ENCODE results near the gene PIK3C2G.

Gene PIK3C2G

GRCh38 chr12:18261906-18262305 is 588 bp downstream of the PIK3C2G start:
- no peak overlapping the region for H3K27ac ChIP-seq (ENCODE audit: poor library complexity, severe bottlenecking)
- no peak for DNase-seq (ENCODE audit: low spot score)
- no peak for TF ChIP-seq CTCF (IDR thresholded peaks at IDR 0.05; ENCODE audit: poor library complexity, severe bottlenecking)
- no peaks in the 10 kb centered on the region for H3K36me3 ChIP-seq (ENCODE audit: low read depth)
- no peak overlapping the region for H3K4me3 ChIP-seq (ENCODE audit: severe bottlenecking)
- H3K27me3 ChIP-seq (ENCODE audit: insufficient read depth, poor library complexity, severe bottlenecking): no peaks in the 10 kb centered on the region
- peaks cover 17% of the 10 kb centered on the region for H3K4me1 ChIP-seq (ENCODE audit: insufficient read depth, poor library complexity, severe bottlenecking)
- ATAC-seq (ENCODE audit: low read depth): no peak
- H3K9me3 ChIP-seq (ENCODE audit: severe bottlenecking): no peaks in the 10 kb centered on the region

- no peaks in the 10 kb centered on the region for H3K27me3 ChIP-seq (ENCODE audit: insufficient read depth, poor library complexity, severe bottlenecking)
- peaks cover 17% of the 10 kb centered on the region for H3K4me1 ChIP-seq (ENCODE audit: insufficient read depth, poor library complexity, severe bottlenecking)
- H3K36me3 ChIP-seq (ENCODE audit: low read depth): no peaks in the 10 kb centered on the region
- TF ChIP-seq CTCF (IDR thresholded peaks at IDR 0.05; ENCODE audit: poor library complexity, severe bottlenecking): no peak
- no peak for DNase-seq (ENCODE audit: low spot score)
- ATAC-seq (ENCODE audit: low read depth): peak; percentile 67
- no peak overlapping the region for H3K27ac ChIP-seq (ENCODE audit: poor library complexity, severe bottlenecking)
- H3K4me3 ChIP-seq (ENCODE audit: severe bottlenecking): no peak overlapping the region
- H3K9me3 ChIP-seq (ENCODE audit: severe bottlenecking): no peaks in the 10 kb centered on the region
Measured at GRCh38 chr12:18262514-18262913, 1.2 kb downstream of the PIK3C2G start.

GRCh38 chr12:18264581-18265075 is 3.3 kb downstream of the PIK3C2G start:
- Histone ChIP-seq H3K27ac (ENCODE audit: poor library complexity, severe bottlenecking) (no peak overlapping the region), H3K36me3 (ENCODE audit: low read depth) (no peaks in the 10 kb centered on the region), H3K4me3 (ENCODE audit: severe bottlenecking) (no peak overlapping the region), H3K27me3 (ENCODE audit: insufficient read depth, poor library complexity, severe bottlenecking) (no peaks in the 10 kb centered on the region), H3K9me3 (ENCODE audit: severe bottlenecking) (no peaks in the 10 kb centered on the region), H3K4me1 (ENCODE audit: insufficient read depth, poor library complexity, severe bottlenecking) (peaks cover 17% of the 10 kb centered on the region)
- no peak for TF ChIP-seq CTCF (IDR thresholded peaks at IDR 0.05; ENCODE audit: poor library complexity, severe bottlenecking)
- ATAC-seq (ENCODE audit: low read depth) (no peak), DNase-seq (ENCODE audit: low spot score) (no peak)

- H3K4me1 ChIP-seq (ENCODE audit: insufficient read depth, poor library complexity, severe bottlenecking): no peaks in the 10 kb centered on the region
- no peaks in the 10 kb centered on the region for H3K27me3 ChIP-seq (ENCODE audit: insufficient read depth, poor library complexity, severe bottlenecking)
- DNase-seq (ENCODE audit: low spot score) (no peak), ATAC-seq (ENCODE audit: low read depth) (no peak)
- no peak for TF ChIP-seq CTCF (IDR thresholded peaks at IDR 0.05; ENCODE audit: poor library complexity, severe bottlenecking)
- H3K9me3 ChIP-seq (ENCODE audit: severe bottlenecking): no peaks in the 10 kb centered on the region
- no peaks in the 10 kb centered on the region for H3K36me3 ChIP-seq (ENCODE audit: low read depth)
- H3K4me3 ChIP-seq (ENCODE audit: severe bottlenecking): no peak overlapping the region
- H3K27ac ChIP-seq (ENCODE audit: poor library complexity, severe bottlenecking): no peak overlapping the region
Measured at GRCh38 chr12:18267427-18268099, 6.2 kb downstream of the PIK3C2G start.

GRCh38 chr12:18270958-18271460 is 9.7 kb downstream of the PIK3C2G start:
- Histone ChIP-seq H3K27ac (ENCODE audit: poor library complexity, severe bottlenecking) (no peak overlapping the region), H3K4me3 (ENCODE audit: severe bottlenecking) (no peak overlapping the region), H3K4me1 (ENCODE audit: insufficient read depth, poor library complexity, severe bottlenecking) (peaks cover 5% of the 10 kb centered on the region), H3K9me3 (ENCODE audit: severe bottlenecking) (no peaks in the 10 kb centered on the region), H3K36me3 (ENCODE audit: low read depth) (no peaks in the 10 kb centered on the region), H3K27me3 (ENCODE audit: insufficient read depth, poor library complexity, severe bottlenecking) (no peaks in the 10 kb centered on the region)
- ATAC-seq (ENCODE audit: low read depth) (no peak), DNase-seq (ENCODE audit: low spot score) (no peak)
- no peak for TF ChIP-seq CTCF (IDR thresholded peaks at IDR 0.05; ENCODE audit: poor library complexity, severe bottlenecking)
